PC-3 (cell line): ENCODE measurements around the gene TCF12. TPM values are rescaled to one million over a fixed set of nuclear protein-coding genes. Genes with fewer than 3 reads are reported as not detected.

Experiments used
- ATAC-seq: fragments of 200-7000 bp; cut with Tn5 transposase; 2 replicates; pipeline ENCODE4 v1.9.1; 2020; ENCODE audit warnings: mild to moderate bottlenecking, moderate library complexity
- BruUV-seq: library from RNA; stranded (reverse); fragments of 400-500 nt; replicated peaks from 2 replicates; lab custom pipeline; 2021; lab: Mats Ljungman, UMichigan
- CTCF ChIA-PET: fragments of 300-600 bp; sonication (Branson Sonifier 250); formaldehyde crosslinking; loops from one replicate; lab custom pipeline; 2022; ENCODE audit warnings: antibody characterized with exemption; lab: Charles Lee
- POLR2A ChIA-PET: fragments of 300-600 bp; sonication (Branson Sonifier 250); formaldehyde crosslinking; loops from one replicate; lab custom pipeline; 2022; ENCODE audit warnings: antibody characterized with exemption; ENCODE audit not compliant: unreplicated experiment; lab: Charles Lee
- DNase-seq: peaks from one replicate; pipeline ENCODE4 v3.0.0-alpha.2; 2015
- H2AFZ ChIP-seq: fragments of 300-600 bp; sonication (generic); 2 replicates; pipeline ENCODE4 v1.6.0; 2016; ENCODE audit warnings: antibody characterized with exemption, low read length
- H3F3A ChIP-seq: fragments of 300-600 bp; sonication (generic); one replicate; pipeline ENCODE4 v1.6.0; 2017; ENCODE audit warnings: antibody characterized with exemption, low read length, control low read depth, mild to moderate bottlenecking; ENCODE audit not compliant: unreplicated experiment
- H3K27ac ChIP-seq: fragments of 300-600 bp; sonication (generic); 2 replicates; pipeline ENCODE4 v1.5.1; 2016; ENCODE audit warnings: mild to moderate bottlenecking, low read length
- H3K27me3 ChIP-seq: fragments of 300-600 bp; sonication (generic); 2 replicates; pipeline ENCODE4 v1.6.1; 2016; ENCODE audit warnings: low read length, mixed read lengths
- H3K36me3 ChIP-seq: fragments of 300-600 bp; sonication (generic); 2 replicates; pipeline ENCODE4 v1.6.1; 2016; ENCODE audit warnings: low read depth, mixed run types, low read length, mixed read lengths
- H3K4me1 ChIP-seq: fragments of 300-600 bp; sonication (generic); 2 replicates; pipeline ENCODE4 v1.5.1; 2016; ENCODE audit warnings: low read length; ENCODE audit not compliant: insufficient read depth
- H3K4me2 ChIP-seq: fragments of 300-600 bp; sonication (generic); 2 replicates; pipeline ENCODE4 v1.6.0; 2016; ENCODE audit warnings: low read length
- H3K4me3 ChIP-seq: fragments of 300-600 bp; sonication (generic); 2 replicates; pipeline ENCODE4 v1.5.1; 2016; ENCODE audit warnings: mild to moderate bottlenecking, low read length, mixed read lengths
- H3K79me2 ChIP-seq: fragments of 300-600 bp; sonication (generic); 2 replicates; pipeline ENCODE4 v1.6.1; 2017; ENCODE audit warnings: low read length, mixed read lengths
- H3K9ac ChIP-seq: fragments of 300-600 bp; sonication (generic); 2 replicates; pipeline ENCODE4 v1.6.0; 2016; ENCODE audit warnings: mild to moderate bottlenecking, low read length
- H3K9me2 ChIP-seq: fragments of 300-600 bp; sonication (generic); replicated peaks from 2 replicates; pipeline ENCODE4 v1.6.1; 2016; ENCODE audit warnings: mixed run types, low read length, mixed read lengths
- H3K9me3 ChIP-seq: fragments of 300-600 bp; sonication (generic); 2 replicates; pipeline ENCODE4 v1.6.1; 2016; ENCODE audit warnings: low read length, mixed read lengths
- H4K20me1 ChIP-seq: fragments of 300-600 bp; sonication (generic); 2 replicates; pipeline ENCODE4 v1.6.1; 2016; ENCODE audit warnings: low read length, mixed read lengths
- EZH2 ChIP-seq: fragments of 300-600 bp; sonication (generic); IDR thresholded peaks from one replicate; pipeline ENCODE4 v1.6.1; 2017; ENCODE audit warnings: antibody characterized with exemption, mild to moderate bottlenecking, low read length; ENCODE audit not compliant: unreplicated experiment
- EZH2phosphoT487 ChIP-seq: fragments of 300-600 bp; sonication (generic); IDR thresholded peaks from 2 replicates; pipeline ENCODE4 v1.6.1; 2018; ENCODE audit warnings: mild to moderate bottlenecking, antibody characterized with exemption, low read length, borderline replicate concordance
- intact Hi-C: fragments of 100-400 bp; cut with micrococcal nuclease; formaldehyde crosslinking; loops from 2 replicates; pipeline ENCODE4 v1.9.0; 2023
- total RNA-seq: library from RNA; depleted of rRNA; stranded (reverse); fragments of >200 nt; gene quantifications from 2 replicates; pipeline ENCODE4 v1.2.3, GENCODE V29; 2014
- TF ChIP-seq, protein P1 (sequence below): fragments of 300-600 bp; sonication (generic); conservative IDR thresholded peaks from 2 replicates; pipeline ENCODE4 v1.5.1; 2017; ENCODE audit warnings: antibody characterized with exemption, low read depth, mild to moderate bottlenecking, low read length

The TCF12 gene
- total RNA-seq, 1 experiment from 2014 or later: 103 TPM

DNA sequence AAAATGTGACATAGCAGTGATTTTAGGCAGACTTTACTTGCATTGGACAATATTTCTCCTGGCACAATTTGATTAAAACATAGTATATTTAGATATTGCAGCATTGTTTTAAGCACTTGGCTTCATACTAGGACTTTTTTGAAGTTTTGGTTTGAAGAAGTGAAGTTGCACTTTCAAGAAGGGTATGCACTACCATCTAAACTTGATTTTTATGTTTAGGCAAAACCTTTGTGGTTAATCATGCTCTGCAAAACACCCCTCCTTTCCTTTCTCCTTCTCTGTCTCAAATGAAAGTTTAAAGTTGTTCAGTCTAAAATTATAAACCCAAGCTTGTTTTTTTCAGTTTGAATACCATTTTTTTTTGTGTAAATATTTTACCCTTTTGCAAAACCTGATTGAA lies 173.8 kb downstream of the TCF12 start:
- no peaks in the 10 kb centered on the region for H3K9me2 ChIP-seq
- DNase-seq (no peak), ATAC-seq (no peak)
- no peaks in the 10 kb centered on the region for H3K36me3 ChIP-seq
- no peaks in the 10 kb centered on the region for H3K79me2 ChIP-seq
- H3K4me2 ChIP-seq: no peak overlapping the region
- H4K20me1 ChIP-seq: no peaks in the 10 kb centered on the region
- H3K9ac ChIP-seq: no peak overlapping the region
- H3K27ac ChIP-seq: no peak overlapping the region
- no peaks in the 10 kb centered on the region for H3F3A ChIP-seq
- no peak for TF ChIP-seq EZH2
- TF ChIP-seq, protein P1, sequence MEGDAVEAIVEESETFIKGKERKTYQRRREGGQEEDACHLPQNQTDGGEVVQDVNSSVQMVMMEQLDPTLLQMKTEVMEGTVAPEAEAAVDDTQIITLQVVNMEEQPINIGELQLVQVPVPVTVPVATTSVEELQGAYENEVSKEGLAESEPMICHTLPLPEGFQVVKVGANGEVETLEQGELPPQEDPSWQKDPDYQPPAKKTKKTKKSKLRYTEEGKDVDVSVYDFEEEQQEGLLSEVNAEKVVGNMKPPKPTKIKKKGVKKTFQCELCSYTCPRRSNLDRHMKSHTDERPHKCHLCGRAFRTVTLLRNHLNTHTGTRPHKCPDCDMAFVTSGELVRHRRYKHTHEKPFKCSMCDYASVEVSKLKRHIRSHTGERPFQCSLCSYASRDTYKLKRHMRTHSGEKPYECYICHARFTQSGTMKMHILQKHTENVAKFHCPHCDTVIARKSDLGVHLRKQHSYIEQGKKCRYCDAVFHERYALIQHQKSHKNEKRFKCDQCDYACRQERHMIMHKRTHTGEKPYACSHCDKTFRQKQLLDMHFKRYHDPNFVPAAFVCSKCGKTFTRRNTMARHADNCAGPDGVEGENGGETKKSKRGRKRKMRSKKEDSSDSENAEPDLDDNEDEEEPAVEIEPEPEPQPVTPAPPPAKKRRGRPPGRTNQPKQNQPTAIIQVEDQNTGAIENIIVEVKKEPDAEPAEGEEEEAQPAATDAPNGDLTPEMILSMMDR: no peak
- TF ChIP-seq EZH2phosphoT487: no peak
- H3K4me1 ChIP-seq: no peaks in the 10 kb centered on the region
- POLR2A ChIA-PET: no interaction called here
- H3K9me3 ChIP-seq: no peaks in the 10 kb centered on the region
- H3K27me3 ChIP-seq: no peaks in the 10 kb centered on the region
- CTCF ChIA-PET: no interaction called here
- BruUV-seq: no TSS peak
- H3K4me3 ChIP-seq: no peak overlapping the region
- intact Hi-C loops: no loop called here
- H2AFZ ChIP-seq: no peak overlapping the region

DNA sequence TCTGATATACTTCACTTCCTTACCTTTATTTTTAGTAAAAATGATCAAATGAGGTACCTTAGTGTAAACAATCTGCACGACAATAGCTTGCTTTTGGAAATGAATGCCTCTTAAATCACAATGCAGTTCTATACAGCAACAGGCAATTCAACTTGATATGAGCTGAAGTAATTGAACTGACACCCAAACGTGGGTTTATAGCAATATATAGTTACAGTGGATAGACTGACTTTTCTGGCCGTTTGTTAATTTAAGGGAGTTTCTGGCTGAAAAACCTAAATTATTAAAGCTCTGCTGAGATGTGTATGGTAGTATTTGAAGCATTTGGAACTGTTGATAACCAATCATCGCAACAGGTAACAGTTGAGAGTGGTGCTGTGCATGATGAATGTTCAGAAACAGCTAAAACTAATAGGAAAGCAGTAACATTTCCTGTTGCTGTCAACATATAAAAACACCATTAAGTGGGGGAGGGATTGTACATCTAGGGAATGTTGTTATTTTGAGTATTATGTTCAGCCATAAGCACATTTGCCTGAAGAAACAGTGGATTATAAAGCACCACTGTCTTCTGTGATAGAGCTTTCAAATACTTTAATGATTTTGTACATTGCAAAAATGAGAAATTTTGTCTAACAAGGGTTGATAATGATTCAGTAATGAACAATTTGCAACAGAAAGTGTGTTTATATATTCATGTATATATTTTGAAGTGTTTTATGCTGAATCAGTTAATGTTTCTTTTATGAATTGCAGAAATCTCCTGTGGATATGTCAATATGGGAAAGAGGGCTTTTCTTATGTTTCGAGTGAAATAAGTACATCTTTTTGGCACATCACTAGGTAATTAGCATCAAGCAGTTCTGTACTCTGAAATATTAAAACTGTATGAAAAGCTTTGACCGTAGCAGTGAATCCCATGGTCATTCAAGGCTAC lies 176.1 kb downstream of the TCF12 start:
- no peak for ATAC-seq
- H3K27ac ChIP-seq: no peak overlapping the region
- BruUV-seq: no TSS peak
- no peaks in the 10 kb centered on the region for H4K20me1 ChIP-seq
- intact Hi-C loops: no loop called here
- no peak overlapping the region for H2AFZ ChIP-seq
- H3K4me1 ChIP-seq: no peaks in the 10 kb centered on the region
- H3F3A ChIP-seq: no peaks in the 10 kb centered on the region
- H3K36me3 ChIP-seq: no peaks in the 10 kb centered on the region
- TF ChIP-seq, protein P1: no peak
- TF ChIP-seq EZH2 (no peak), EZH2phosphoT487 (no peak)
- no peak for DNase-seq
- H3K4me3 ChIP-seq: no peak overlapping the region
- ChIA-PET POLR2A (no interaction called here), CTCF (no interaction called here)
- no peaks in the 10 kb centered on the region for H3K27me3 ChIP-seq
- H3K9me2 ChIP-seq: no peaks in the 10 kb centered on the region
- no peak overlapping the region for H3K4me2 ChIP-seq
- no peak overlapping the region for H3K9ac ChIP-seq
- no peaks in the 10 kb centered on the region for H3K9me3 ChIP-seq
- H3K79me2 ChIP-seq: no peaks in the 10 kb centered on the region

- H2AFZ ChIP-seq: no peak overlapping the region
- ChIA-PET CTCF (no interaction called here), POLR2A (no interaction called here)
- no peak overlapping the region for H3K4me2 ChIP-seq
- no peak overlapping the region for H3K9ac ChIP-seq
- H3F3A ChIP-seq: no peaks in the 10 kb centered on the region
- no peaks in the 10 kb centered on the region for H3K9me2 ChIP-seq
- TF ChIP-seq EZH2: no peak
- TF ChIP-seq, protein P1: no peak
- TF ChIP-seq EZH2phosphoT487: no peak
- H3K36me3 ChIP-seq: no peaks in the 10 kb centered on the region
- intact Hi-C loops: no loop called here
- BruUV-seq: no TSS peak
- H4K20me1 ChIP-seq: no peaks in the 10 kb centered on the region
- H3K27me3 ChIP-seq: no peaks in the 10 kb centered on the region
- ATAC-seq (no peak), DNase-seq (no peak)
- no peaks in the 10 kb centered on the region for H3K79me2 ChIP-seq
- no peaks in the 10 kb centered on the region for H3K9me3 ChIP-seq
- no peak overlapping the region for H3K27ac ChIP-seq
- no peaks in the 10 kb centered on the region for H3K4me1 ChIP-seq
- H3K4me3 ChIP-seq: no peak overlapping the region
Observed at GRCh38 chr15:57095896-57096295, 177.5 kb downstream of the TCF12 start.
